GM12892 (cell line): ENCODE results near the gene RAB7B.

Source experiments
- DNase-seq: peaks from one replicate; pipeline ENCODE4 v3.0.0; 2011; ENCODE audit not compliant: insufficient read length
- FAIRE-seq: peaks from 2 replicates; lab custom pipeline; 2011; peaks lifted over from hg19 to GRCh38; lab: Jason Lieb, UNC
- POLR2A ChIP-seq: IDR thresholded peaks from 2 replicates; pipeline ENCODE4 v1.6.1; 2011; ENCODE audit warnings: low read depth, low read length, control low read depth
- POLR2AphosphoS5 ChIP-seq: IDR thresholded peaks from 2 replicates; pipeline ENCODE4 v1.6.1; 2011; ENCODE audit warnings: low read depth, low read length, control low read depth
- TAF1 ChIP-seq: IDR thresholded peaks from 2 replicates; pipeline ENCODE4 v1.6.1; 2011; ENCODE audit warnings: low read depth, mild to moderate bottlenecking, control low read depth, low read length, borderline replicate concordance

RAB7B gene

GRCh38 chr1:205963352-205964155, 39.6 kb downstream of the RAB7B start:
- FAIRE-seq (no peak), DNase-seq (no peak)
- TF ChIP-seq POLR2A (no peak), POLR2AphosphoS5 (no peak), TAF1 (no peak)

GRCh38 chr1:205962821-205963221, 40.4 kb downstream of the RAB7B start:
- DNase-seq (no peak), FAIRE-seq (no peak)
- TF ChIP-seq POLR2AphosphoS5 (no peak), POLR2A (no peak), TAF1 (no peak)

GRCh38 chr1:205961991-205962820, 41.0 kb downstream of the RAB7B start:
- TF ChIP-seq POLR2A (no peak), TAF1 (no peak), POLR2AphosphoS5 (no peak)
- no peak for FAIRE-seq
- DNase-seq: no peak

- DNase-seq (no peak), FAIRE-seq (no peak)
- no peak for TF ChIP-seq POLR2A
- no peak for TF ChIP-seq TAF1
- no peak for TF ChIP-seq POLR2AphosphoS5
These were observed 41.8 kb downstream of the RAB7B start for GRCh38 chr1:205961405-205961804.

- FAIRE-seq (no peak), DNase-seq (no peak)
- TF ChIP-seq POLR2A: no peak
- TF ChIP-seq TAF1: no peak
These were observed 43.4 kb downstream of the RAB7B start for GRCh38 chr1:205959789-205960188.

- FAIRE-seq (no peak), DNase-seq (no peak)
- TF ChIP-seq POLR2AphosphoS5 (no peak), POLR2A (no peak), TAF1 (no peak)
These were observed 47.7 kb downstream of the RAB7B start for GRCh38 chr1:205955499-205955898.

- FAIRE-seq: no peak
- no peak for DNase-seq
- no peak for TF ChIP-seq TAF1
- TF ChIP-seq POLR2A: no peak
- no peak for TF ChIP-seq POLR2AphosphoS5
These were observed 48.3 kb downstream of the RAB7B start for GRCh38 chr1:205954819-205955404.

GRCh38 chr1:205951746-205952145, 51.4 kb downstream of the RAB7B start:
- TF ChIP-seq TAF1 (no peak), POLR2AphosphoS5 (no peak), POLR2A (no peak)
- FAIRE-seq (no peak), DNase-seq (no peak)

GRCh38 chr1:205950826-205951549, 52.2 kb downstream of the RAB7B start:
- no peak for DNase-seq
- no peak for FAIRE-seq
- TF ChIP-seq TAF1: no peak
- TF ChIP-seq POLR2A: no peak
- no peak for TF ChIP-seq POLR2AphosphoS5

- TF ChIP-seq POLR2A (no peak), TAF1 (no peak), POLR2AphosphoS5 (no peak)
- DNase-seq: no peak
- no peak for FAIRE-seq
These were observed 52.9 kb downstream of the RAB7B start for GRCh38 chr1:205950280-205950679.

- no peak for DNase-seq
- no peak for FAIRE-seq
- TF ChIP-seq POLR2AphosphoS5 (no peak), TAF1 (no peak), POLR2A (no peak)
These were observed 53.4 kb downstream of the RAB7B start for GRCh38 chr1:205949753-205950152.
